ENCODE measurements around the gene CNIH2.

The CNIH2 gene

GRCh38 chr11:66264914-66265313, 13.1 kb upstream of the CNIH2 start:
- H3K4me2 ChIP-seq, result no peak overlapping the region
- H2AFZ ChIP-seq (ENCODE audit: low read depth), result no peak overlapping the region
- H3K4me1 ChIP-seq (ENCODE audit: low read depth, poor library complexity, severe bottlenecking), result peaks cover 10% of the 10 kb centered on the region
- H4K20me1 ChIP-seq (ENCODE audit: insufficient read depth), result no peaks in the 10 kb centered on the region
- TF ChIP-seq CTCF (conservative IDR thresholded peaks at IDR 0.05; ENCODE audit: low read depth, low read length), result peak; percentile 60
- peaks cover 12% of the 10 kb centered on the region for H3K79me2 ChIP-seq (ENCODE audit: insufficient read depth, low read depth)
- H3K4me3 ChIP-seq (IDR thresholded peaks at IDR 0.05; ENCODE audit: insufficient read depth, low read depth, low read length), result no peak overlapping the region
- no peak overlapping the region for H3K27ac ChIP-seq
- no peaks in the 10 kb centered on the region for H3K27me3 ChIP-seq (ENCODE audit: insufficient read depth, low read depth)
- H3K9ac ChIP-seq, result no peak overlapping the region
- no peaks in the 10 kb centered on the region for H3K36me3 ChIP-seq (ENCODE audit: insufficient read depth)

- no peak for TF ChIP-seq CTCF (conservative IDR thresholded peaks at IDR 0.05; ENCODE audit: low read depth, low read length)
- Histone ChIP-seq H3K27me3 (ENCODE audit: insufficient read depth, low read depth) (no peaks in the 10 kb centered on the region), H3K27ac (no peak overlapping the region), H3K4me2 (no peak overlapping the region), H4K20me1 (ENCODE audit: insufficient read depth) (no peaks in the 10 kb centered on the region), H3K4me3 (IDR thresholded peaks at IDR 0.05; ENCODE audit: insufficient read depth, low read depth, low read length) (no peak overlapping the region), H3K79me2 (ENCODE audit: insufficient read depth, low read depth) (peaks cover 21% of the 10 kb centered on the region), H2AFZ (ENCODE audit: low read depth) (no peak overlapping the region), H3K36me3 (ENCODE audit: insufficient read depth) (no peaks in the 10 kb centered on the region), H3K9ac (no peak overlapping the region), H3K4me1 (ENCODE audit: low read depth, poor library complexity, severe bottlenecking) (peaks cover 19% of the 10 kb centered on the region)
Measured at GRCh38 chr11:66265531-66266377, 12.2 kb upstream of the CNIH2 start.

GRCh38 chr11:66266378-66267038, 11.5 kb upstream of the CNIH2 start:
- Histone ChIP-seq H3K36me3 (ENCODE audit: insufficient read depth) (no peaks in the 10 kb centered on the region), H3K4me3 (IDR thresholded peaks at IDR 0.05; ENCODE audit: insufficient read depth, low read depth, low read length) (no peak overlapping the region)

GRCh38 chr11:66267039-66267378, 11.0 kb upstream of the CNIH2 start:
- Histone ChIP-seq H3K4me1 (ENCODE audit: low read depth, poor library complexity, severe bottlenecking) (peaks cover 21% of the 10 kb centered on the region), H4K20me1 (ENCODE audit: insufficient read depth) (no peaks in the 10 kb centered on the region), H3K79me2 (ENCODE audit: insufficient read depth, low read depth) (peaks cover 31% of the 10 kb centered on the region), H3K9ac (no peak overlapping the region), H2AFZ (ENCODE audit: low read depth) (no peak overlapping the region), H3K4me3 (IDR thresholded peaks at IDR 0.05; ENCODE audit: insufficient read depth, low read depth, low read length) (no peak overlapping the region), H3K27ac (no peak overlapping the region), H3K4me2 (peak overlapping the region; percentile 45; the same call in 1 of the 2 replicates), H3K27me3 (ENCODE audit: insufficient read depth, low read depth) (no peaks in the 10 kb centered on the region), H3K36me3 (ENCODE audit: insufficient read depth) (no peaks in the 10 kb centered on the region)
- no peak for TF ChIP-seq CTCF (conservative IDR thresholded peaks at IDR 0.05; ENCODE audit: low read depth, low read length)

More at GRCh38 chr11:66266378-66267038, 11.5 kb upstream of the CNIH2 start:
- Histone ChIP-seq H2AFZ (ENCODE audit: low read depth) (no peak overlapping the region), H4K20me1 (ENCODE audit: insufficient read depth) (no peaks in the 10 kb centered on the region), H3K79me2 (ENCODE audit: insufficient read depth, low read depth) (peaks cover 28% of the 10 kb centered on the region), H3K27ac (no peak overlapping the region), H3K9ac (no peak overlapping the region), H3K27me3 (ENCODE audit: insufficient read depth, low read depth) (no peaks in the 10 kb centered on the region), H3K4me1 (ENCODE audit: low read depth, poor library complexity, severe bottlenecking) (peaks cover 21% of the 10 kb centered on the region), H3K4me2 (no peak overlapping the region)
- TF ChIP-seq CTCF (conservative IDR thresholded peaks at IDR 0.05; ENCODE audit: low read depth, low read length), result no peak

Data from KMS-11 (cell line).